ENCODE results near the gene TMED1.

DNA sequence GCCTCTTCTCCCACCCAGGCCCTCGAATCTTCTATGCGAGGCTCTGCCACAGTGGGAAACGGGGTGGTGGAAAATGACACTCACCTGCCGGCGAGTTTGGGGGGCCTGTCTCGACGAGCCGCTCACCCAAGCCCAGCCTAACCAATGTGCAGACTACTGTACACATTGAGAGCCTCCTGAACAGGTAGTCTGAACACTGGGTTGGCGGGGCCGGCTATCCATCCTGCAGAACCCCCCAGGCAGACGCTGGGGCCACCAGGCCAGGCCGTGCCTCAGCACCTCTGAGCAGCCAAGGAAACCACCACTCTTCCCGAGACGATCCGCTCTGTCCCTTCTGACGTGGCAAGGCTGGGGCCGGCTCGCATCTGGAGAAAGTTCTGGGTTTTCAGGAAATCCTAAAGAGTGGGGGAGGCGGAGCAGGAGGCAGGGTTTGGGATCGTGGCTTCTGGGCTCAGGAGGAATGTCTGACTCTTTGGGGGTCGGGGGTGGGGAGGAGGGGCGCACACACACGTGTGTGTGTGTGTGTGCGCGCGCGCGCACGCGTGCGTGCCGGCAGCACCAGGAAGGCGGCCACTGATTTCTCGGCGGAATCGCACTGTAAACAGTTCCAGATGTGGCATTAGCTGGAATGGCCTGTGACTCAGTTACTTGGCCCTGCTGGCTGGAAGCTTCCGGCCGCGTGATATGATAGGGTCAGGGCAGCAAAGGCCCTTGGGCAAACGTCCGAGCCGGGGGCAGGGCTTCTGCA is 18.5 kb downstream of the TMED1 start:
- TF ChIP-seq POLR2A (IDR thresholded peaks at IDR 0.05) (no peak), POLR2AphosphoS5 (IDR thresholded peaks at IDR 0.05) (peak in 1 of 3 donors; percentile 60), EP300 (IDR thresholded peaks at IDR 0.05) (no peak)
- TF ChIP-seq, protein P1, sequence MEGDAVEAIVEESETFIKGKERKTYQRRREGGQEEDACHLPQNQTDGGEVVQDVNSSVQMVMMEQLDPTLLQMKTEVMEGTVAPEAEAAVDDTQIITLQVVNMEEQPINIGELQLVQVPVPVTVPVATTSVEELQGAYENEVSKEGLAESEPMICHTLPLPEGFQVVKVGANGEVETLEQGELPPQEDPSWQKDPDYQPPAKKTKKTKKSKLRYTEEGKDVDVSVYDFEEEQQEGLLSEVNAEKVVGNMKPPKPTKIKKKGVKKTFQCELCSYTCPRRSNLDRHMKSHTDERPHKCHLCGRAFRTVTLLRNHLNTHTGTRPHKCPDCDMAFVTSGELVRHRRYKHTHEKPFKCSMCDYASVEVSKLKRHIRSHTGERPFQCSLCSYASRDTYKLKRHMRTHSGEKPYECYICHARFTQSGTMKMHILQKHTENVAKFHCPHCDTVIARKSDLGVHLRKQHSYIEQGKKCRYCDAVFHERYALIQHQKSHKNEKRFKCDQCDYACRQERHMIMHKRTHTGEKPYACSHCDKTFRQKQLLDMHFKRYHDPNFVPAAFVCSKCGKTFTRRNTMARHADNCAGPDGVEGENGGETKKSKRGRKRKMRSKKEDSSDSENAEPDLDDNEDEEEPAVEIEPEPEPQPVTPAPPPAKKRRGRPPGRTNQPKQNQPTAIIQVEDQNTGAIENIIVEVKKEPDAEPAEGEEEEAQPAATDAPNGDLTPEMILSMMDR (IDR thresholded peaks at IDR 0.05): no peak

Data from stomach (tissue), 4 donors.